ENCODE data around the gene TWNK.

TWNK gene

GRCh38 chr10:101042667-101043362 lies 55.5 kb downstream of the TWNK start (continued):
- TF ChIP-seq, protein P1, sequence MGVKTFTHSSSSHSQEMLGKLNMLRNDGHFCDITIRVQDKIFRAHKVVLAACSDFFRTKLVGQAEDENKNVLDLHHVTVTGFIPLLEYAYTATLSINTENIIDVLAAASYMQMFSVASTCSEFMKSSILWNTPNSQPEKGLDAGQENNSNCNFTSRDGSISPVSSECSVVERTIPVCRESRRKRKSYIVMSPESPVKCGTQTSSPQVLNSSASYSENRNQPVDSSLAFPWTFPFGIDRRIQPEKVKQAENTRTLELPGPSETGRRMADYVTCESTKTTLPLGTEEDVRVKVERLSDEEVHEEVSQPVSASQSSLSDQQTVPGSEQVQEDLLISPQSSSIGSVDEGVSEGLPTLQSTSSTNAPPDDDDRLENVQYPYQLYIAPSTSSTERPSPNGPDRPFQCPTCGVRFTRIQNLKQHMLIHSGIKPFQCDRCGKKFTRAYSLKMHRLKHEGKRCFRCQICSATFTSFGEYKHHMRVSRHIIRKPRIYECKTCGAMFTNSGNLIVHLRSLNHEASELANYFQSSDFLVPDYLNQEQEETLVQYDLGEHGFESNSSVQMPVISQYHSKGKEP (tag by site-specific recombination; IDR thresholded peaks at IDR 0.05) = no peak
- TF ChIP-seq ZNF514 (tag by site-specific recombination; IDR thresholded peaks at IDR 0.05) = no peak
- TF ChIP-seq ZFP3 (tag by site-specific recombination; IDR thresholded peaks at IDR 0.05; ENCODE audit: low read depth) = no peak
- TF ChIP-seq, protein P2, sequence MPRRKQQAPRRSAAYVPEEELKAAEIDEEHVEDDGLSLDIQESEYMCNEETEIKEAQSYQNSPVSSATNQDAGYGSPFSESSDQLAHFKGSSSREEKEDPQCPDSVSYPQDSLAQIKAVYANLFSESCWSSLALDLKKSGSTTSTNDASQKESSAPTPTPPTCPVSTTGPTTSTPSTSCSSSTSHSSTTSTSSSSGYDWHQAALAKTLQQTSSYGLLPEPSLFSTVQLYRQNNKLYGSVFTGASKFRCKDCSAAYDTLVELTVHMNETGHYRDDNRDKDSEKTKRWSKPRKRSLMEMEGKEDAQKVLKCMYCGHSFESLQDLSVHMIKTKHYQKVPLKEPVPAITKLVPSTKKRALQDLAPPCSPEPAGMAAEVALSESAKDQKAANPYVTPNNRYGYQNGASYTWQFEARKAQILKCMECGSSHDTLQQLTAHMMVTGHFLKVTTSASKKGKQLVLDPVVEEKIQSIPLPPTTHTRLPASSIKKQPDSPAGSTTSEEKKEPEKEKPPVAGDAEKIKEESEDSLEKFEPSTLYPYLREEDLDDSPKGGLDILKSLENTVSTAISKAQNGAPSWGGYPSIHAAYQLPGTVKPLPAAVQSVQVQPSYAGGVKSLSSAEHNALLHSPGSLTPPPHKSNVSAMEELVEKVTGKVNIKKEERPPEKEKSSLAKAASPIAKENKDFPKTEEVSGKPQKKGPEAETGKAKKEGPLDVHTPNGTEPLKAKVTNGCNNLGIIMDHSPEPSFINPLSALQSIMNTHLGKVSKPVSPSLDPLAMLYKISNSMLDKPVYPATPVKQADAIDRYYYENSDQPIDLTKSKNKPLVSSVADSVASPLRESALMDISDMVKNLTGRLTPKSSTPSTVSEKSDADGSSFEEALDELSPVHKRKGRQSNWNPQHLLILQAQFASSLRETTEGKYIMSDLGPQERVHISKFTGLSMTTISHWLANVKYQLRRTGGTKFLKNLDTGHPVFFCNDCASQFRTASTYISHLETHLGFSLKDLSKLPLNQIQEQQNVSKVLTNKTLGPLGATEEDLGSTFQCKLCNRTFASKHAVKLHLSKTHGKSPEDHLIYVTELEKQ (tag by site-specific recombination; IDR thresholded peaks at IDR 0.05; ENCODE audit: borderline replicate concordance) = peak; percentile 29; the same call in 1 of the 2 replicates
- TF ChIP-seq ZXDB (tag by site-specific recombination; IDR thresholded peaks at IDR 0.05) = peak; percentile 78
- 0 out of 2 replicates have a peak, but pooled peaks have one; percentile 66 for TF ChIP-seq ZNF501 (tag by site-specific recombination; IDR thresholded peaks at IDR 0.05)
- TF ChIP-seq ZNF639 (tag by site-specific recombination; IDR thresholded peaks at IDR 0.05) = peak; percentile 56
- no peak for TF ChIP-seq HOXA7 (CRISPR knock-in tag; IDR thresholded peaks at IDR 0.05; ENCODE audit: borderline replicate concordance)
- TF ChIP-seq SALL2 (tag by site-specific recombination; IDR thresholded peaks at IDR 0.05; ENCODE audit: borderline replicate concordance) = no peak
- no peak for TF ChIP-seq ZNF184 (tag by site-specific recombination; IDR thresholded peaks at IDR 0.05)
- no peak for TF ChIP-seq AEBP2 (tag by site-specific recombination; IDR thresholded peaks at IDR 0.05; ENCODE audit: borderline replicate concordance)
- TF ChIP-seq ZNF121 (tag by site-specific recombination; IDR thresholded peaks at IDR 0.05) = no peak
- no peak for TF ChIP-seq ZNF624 (tag by site-specific recombination; IDR thresholded peaks at IDR 0.05)
- TF ChIP-seq ZNF239 (tag by site-specific recombination; IDR thresholded peaks at IDR 0.05) = no peak
- no peak for TF ChIP-seq ZNF423 (tag by site-specific recombination; IDR thresholded peaks at IDR 0.05)
- TF ChIP-seq ZNF112 (tag by site-specific recombination; IDR thresholded peaks at IDR 0.05) = no peak
- no peak for TF ChIP-seq ZNF830 (tag by site-specific recombination; IDR thresholded peaks at IDR 0.05; ENCODE audit: low read depth)
- TF ChIP-seq, protein P3, sequence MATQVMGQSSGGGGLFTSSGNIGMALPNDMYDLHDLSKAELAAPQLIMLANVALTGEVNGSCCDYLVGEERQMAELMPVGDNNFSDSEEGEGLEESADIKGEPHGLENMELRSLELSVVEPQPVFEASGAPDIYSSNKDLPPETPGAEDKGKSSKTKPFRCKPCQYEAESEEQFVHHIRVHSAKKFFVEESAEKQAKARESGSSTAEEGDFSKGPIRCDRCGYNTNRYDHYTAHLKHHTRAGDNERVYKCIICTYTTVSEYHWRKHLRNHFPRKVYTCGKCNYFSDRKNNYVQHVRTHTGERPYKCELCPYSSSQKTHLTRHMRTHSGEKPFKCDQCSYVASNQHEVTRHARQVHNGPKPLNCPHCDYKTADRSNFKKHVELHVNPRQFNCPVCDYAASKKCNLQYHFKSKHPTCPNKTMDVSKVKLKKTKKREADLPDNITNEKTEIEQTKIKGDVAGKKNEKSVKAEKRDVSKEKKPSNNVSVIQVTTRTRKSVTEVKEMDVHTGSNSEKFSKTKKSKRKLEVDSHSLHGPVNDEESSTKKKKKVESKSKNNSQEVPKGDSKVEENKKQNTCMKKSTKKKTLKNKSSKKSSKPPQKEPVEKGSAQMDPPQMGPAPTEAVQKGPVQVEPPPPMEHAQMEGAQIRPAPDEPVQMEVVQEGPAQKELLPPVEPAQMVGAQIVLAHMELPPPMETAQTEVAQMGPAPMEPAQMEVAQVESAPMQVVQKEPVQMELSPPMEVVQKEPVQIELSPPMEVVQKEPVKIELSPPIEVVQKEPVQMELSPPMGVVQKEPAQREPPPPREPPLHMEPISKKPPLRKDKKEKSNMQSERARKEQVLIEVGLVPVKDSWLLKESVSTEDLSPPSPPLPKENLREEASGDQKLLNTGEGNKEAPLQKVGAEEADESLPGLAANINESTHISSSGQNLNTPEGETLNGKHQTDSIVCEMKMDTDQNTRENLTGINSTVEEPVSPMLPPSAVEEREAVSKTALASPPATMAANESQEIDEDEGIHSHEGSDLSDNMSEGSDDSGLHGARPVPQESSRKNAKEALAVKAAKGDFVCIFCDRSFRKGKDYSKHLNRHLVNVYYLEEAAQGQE (tag by site-specific recombination; IDR thresholded peaks at IDR 0.05) = no peak
- no peak for TF ChIP-seq ZNF747 (tag by site-specific recombination; IDR thresholded peaks at IDR 0.05)
- peak; percentile 76 for TF ChIP-seq ZIC2 (tag by site-specific recombination; IDR thresholded peaks at IDR 0.05)
- no peak for TF ChIP-seq CTCF (tag by site-specific recombination; IDR thresholded peaks at IDR 0.05)
- TF ChIP-seq ZNF214 (tag by site-specific recombination; IDR thresholded peaks at IDR 0.05; ENCODE audit: borderline replicate concordance) = no peak
- no peak for TF ChIP-seq ZBTB1 (tag by site-specific recombination; IDR thresholded peaks at IDR 0.05)
- TF ChIP-seq ZNF449 (tag by site-specific recombination; IDR thresholded peaks at IDR 0.05) = no peak
